HG03095 (cell line): ENCODE results near the gene ZNF587B.
A peak's percentile ranks its signal among the peaks of the same experiment; 100 is the strongest.
"Not testable (repeated sequence)": the region's sequence is repeated elsewhere in the genome, so short reads cannot be mapped to it uniquely, and the experiment has no call there.

Source experiments
- ATAC-seq: cut with Tn5 transposase; IDR thresholded peaks from one replicate; pipeline ENCODE4 v1.9.1; 2021; ENCODE audit warnings: moderate library complexity; ENCODE audit not compliant: unreplicated experiment

ZNF587B gene

GRCh38 chr19:57830071-57830602 lies at the start of gene ZNF587B:
Gene ZNF587B (plus strand): TSS chr19:57830299. CDS start chr19:57830529, 230 bp downstream.
- no peak for ATAC-seq

GRCh38 chr19:57786286-57786685 lies 43.8 kb upstream of the ZNF587B start:
- ATAC-seq, result no peak

- no peak for ATAC-seq
Observed at GRCh38 chr19:57786906-57787305, 43.2 kb upstream of the ZNF587B start.

- no peak for ATAC-seq
Observed at GRCh38 chr19:57788114-57788692, 41.9 kb upstream of the ZNF587B start.

GRCh38 chr19:57789288-57789687 lies 40.8 kb upstream of the ZNF587B start:
- no peak for ATAC-seq

- not testable (repeated sequence) for ATAC-seq
Observed at GRCh38 chr19:57796580-57796979, 33.5 kb upstream of the ZNF587B start.

- no peak for ATAC-seq
Observed at GRCh38 chr19:57800696-57801095, 29.4 kb upstream of the ZNF587B start.

GRCh38 chr19:57802269-57802668 lies 27.8 kb upstream of the ZNF587B start:
- ATAC-seq, result no peak

GRCh38 chr19:57803265-57803593 lies 26.9 kb upstream of the ZNF587B start:
- no peak for ATAC-seq

GRCh38 chr19:57803594-57804325 lies 26.3 kb upstream of the ZNF587B start:
- ATAC-seq, result no peak

- ATAC-seq, result no peak
Observed at GRCh38 chr19:57807541-57807940, 22.6 kb upstream of the ZNF587B start.

GRCh38 chr19:57810410-57811295 lies 19.4 kb upstream of the ZNF587B start:
- ATAC-seq, result not testable (repeated sequence)

- peak; percentile 40 for ATAC-seq
Observed at GRCh38 chr19:57812226-57812625, 17.9 kb upstream of the ZNF587B start.

- not testable (repeated sequence) for ATAC-seq
Observed at GRCh38 chr19:57812975-57813820, 16.9 kb upstream of the ZNF587B start.

- ATAC-seq, result no peak
Observed at GRCh38 chr19:57813919-57814504, 16.1 kb upstream of the ZNF587B start.

GRCh38 chr19:57814505-57815246 lies 15.4 kb upstream of the ZNF587B start, which contains the start of gene ZNF552:
Gene ZNF552 (minus strand): TSS chr19:57814913. CDS start chr19:57814743, 170 bp downstream.
- ATAC-seq, result peak; percentile 55

GRCh38 chr19:57815247-57816075 lies 14.6 kb upstream of the ZNF587B start:
- no peak for ATAC-seq

- no peak for ATAC-seq
Observed at GRCh38 chr19:57816652-57817051, 13.4 kb upstream of the ZNF587B start.
